Measurements from ENCODE around the gene ASB18.

The ASB18 gene

DNA sequence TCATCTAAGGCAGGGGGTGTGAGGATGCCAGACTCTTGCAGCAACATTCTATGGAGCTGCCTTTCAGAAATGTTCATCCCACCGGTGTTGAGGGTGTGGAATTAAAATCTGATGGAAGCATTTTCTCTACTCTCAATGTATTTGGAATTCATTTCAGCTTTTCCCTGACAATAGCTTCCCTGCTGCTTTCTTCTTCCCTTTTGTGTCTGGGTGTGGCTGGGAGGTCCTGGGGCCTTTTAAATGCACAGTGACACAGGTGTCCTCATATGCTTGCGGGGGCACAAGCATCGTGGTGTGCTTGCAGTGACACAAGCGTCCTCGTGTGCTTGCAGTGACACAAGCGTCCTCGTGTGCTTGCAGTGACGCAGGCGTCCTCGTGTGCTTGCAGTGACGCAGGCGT is 43.4 kb upstream of the ASB18 start:
- Histone ChIP-seq H3K9me3 (ENCODE audit: control insufficient read depth, insufficient read depth, low read depth, low read length) (no peaks in the 10 kb centered on the region), H3K4me3 (ENCODE audit: low read depth, low read length) (no peak overlapping the region), H3K36me3 (ENCODE audit: control insufficient read depth in 2 of 2, insufficient read depth in 1 of 2, low read length in 2 of 2) (no peaks in the 10 kb centered on the region), H3K4me1 (ENCODE audit: control insufficient read depth, insufficient read depth, low read length) (no peaks in the 10 kb centered on the region), H3K27ac (ENCODE audit: extremely low read depth, low read depth, low read length) (no peak overlapping the region)
- CTCF ChIA-PET, result interaction anchor here (0.6 to 2.4 kb wide), 2 partner anchors 45 to 528 kb away, joined by 3 to 7 read pairs; no protein-coding TSS in a partner anchor
- POLR2A ChIA-PET, result no interaction called here
- TF ChIP-seq ZNF266 (tag by site-specific recombination; IDR thresholded peaks at IDR 0.05; ENCODE audit: low read depth) (no peak), ZBTB20 (tag by site-specific recombination; IDR thresholded peaks at IDR 0.05) (no peak), ZNF544 (tag by site-specific recombination; IDR thresholded peaks at IDR 0.05) (no peak), ZNF670 (tag by site-specific recombination; IDR thresholded peaks at IDR 0.05; ENCODE audit: low read depth) (no peak), ZBTB17 (tag by site-specific recombination; IDR thresholded peaks at IDR 0.05) (no peak), IKZF3 (tag by site-specific recombination; IDR thresholded peaks at IDR 0.05) (no peak), ZNF677 (tag by site-specific recombination; IDR thresholded peaks at IDR 0.05) (no peak), HOXC10 (CRISPR knock-in tag; IDR thresholded peaks at IDR 0.05) (no peak), SP7 (tag by site-specific recombination; IDR thresholded peaks at IDR 0.05) (no peak), ZNF837 (tag by site-specific recombination; IDR thresholded peaks at IDR 0.05) (no peak)
- TF ChIP-seq, protein P1, sequence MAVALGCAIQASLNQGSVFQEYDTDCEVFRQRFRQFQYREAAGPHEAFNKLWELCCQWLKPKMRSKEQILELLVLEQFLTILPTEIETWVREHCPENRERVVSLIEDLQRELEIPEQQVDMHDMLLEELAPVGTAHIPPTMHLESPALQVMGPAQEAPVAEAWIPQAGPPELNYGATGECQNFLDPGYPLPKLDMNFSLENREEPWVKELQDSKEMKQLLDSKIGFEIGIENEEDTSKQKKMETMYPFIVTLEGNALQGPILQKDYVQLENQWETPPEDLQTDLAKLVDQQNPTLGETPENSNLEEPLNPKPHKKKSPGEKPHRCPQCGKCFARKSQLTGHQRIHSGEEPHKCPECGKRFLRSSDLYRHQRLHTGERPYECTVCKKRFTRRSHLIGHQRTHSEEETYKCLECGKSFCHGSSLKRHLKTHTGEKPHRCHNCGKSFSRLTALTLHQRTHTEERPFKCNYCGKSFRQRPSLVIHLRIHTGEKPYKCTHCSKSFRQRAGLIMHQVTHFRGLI (tag by site-specific recombination; IDR thresholded peaks at IDR 0.05), result no peak
- TF ChIP-seq, protein P2, sequence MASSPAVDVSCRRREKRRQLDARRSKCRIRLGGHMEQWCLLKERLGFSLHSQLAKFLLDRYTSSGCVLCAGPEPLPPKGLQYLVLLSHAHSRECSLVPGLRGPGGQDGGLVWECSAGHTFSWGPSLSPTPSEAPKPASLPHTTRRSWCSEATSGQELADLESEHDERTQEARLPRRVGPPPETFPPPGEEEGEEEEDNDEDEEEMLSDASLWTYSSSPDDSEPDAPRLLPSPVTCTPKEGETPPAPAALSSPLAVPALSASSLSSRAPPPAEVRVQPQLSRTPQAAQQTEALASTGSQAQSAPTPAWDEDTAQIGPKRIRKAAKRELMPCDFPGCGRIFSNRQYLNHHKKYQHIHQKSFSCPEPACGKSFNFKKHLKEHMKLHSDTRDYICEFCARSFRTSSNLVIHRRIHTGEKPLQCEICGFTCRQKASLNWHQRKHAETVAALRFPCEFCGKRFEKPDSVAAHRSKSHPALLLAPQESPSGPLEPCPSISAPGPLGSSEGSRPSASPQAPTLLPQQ (tag by site-specific recombination; IDR thresholded peaks at IDR 0.05), result no peak
- TF ChIP-seq, protein P3, sequence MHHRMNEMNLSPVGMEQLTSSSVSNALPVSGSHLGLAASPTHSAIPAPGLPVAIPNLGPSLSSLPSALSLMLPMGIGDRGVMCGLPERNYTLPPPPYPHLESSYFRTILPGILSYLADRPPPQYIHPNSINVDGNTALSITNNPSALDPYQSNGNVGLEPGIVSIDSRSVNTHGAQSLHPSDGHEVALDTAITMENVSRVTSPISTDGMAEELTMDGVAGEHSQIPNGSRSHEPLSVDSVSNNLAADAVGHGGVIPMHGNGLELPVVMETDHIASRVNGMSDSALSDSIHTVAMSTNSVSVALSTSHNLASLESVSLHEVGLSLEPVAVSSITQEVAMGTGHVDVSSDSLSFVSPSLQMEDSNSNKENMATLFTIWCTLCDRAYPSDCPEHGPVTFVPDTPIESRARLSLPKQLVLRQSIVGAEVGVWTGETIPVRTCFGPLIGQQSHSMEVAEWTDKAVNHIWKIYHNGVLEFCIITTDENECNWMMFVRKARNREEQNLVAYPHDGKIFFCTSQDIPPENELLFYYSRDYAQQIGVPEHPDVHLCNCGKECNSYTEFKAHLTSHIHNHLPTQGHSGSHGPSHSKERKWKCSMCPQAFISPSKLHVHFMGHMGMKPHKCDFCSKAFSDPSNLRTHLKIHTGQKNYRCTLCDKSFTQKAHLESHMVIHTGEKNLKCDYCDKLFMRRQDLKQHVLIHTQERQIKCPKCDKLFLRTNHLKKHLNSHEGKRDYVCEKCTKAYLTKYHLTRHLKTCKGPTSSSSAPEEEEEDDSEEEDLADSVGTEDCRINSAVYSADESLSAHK (tag by site-specific recombination; IDR thresholded peaks at IDR 0.05), result no peak
- TF ChIP-seq, protein P4, sequence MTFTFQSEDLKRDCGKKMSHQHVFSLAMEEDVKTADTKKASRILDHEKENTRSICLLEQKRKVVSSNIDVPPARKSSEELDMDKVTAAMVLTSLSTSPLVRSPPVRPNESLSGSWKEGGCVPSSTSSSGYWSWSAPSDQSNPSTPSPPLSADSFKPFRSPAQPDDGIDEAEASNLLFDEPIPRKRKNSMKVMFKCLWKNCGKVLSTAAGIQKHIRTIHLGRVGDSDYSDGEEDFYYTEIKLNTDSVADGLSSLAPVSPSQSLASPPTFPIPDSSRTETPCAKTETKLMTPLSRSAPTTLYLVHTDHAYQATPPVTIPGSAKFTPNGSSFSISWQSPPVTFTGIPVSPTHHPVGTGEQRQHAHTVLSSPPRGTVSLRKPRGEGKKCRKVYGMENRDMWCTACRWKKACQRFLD (tag by site-specific recombination; IDR thresholded peaks at IDR 0.05), result no peak
- TF ChIP-seq, protein P5, sequence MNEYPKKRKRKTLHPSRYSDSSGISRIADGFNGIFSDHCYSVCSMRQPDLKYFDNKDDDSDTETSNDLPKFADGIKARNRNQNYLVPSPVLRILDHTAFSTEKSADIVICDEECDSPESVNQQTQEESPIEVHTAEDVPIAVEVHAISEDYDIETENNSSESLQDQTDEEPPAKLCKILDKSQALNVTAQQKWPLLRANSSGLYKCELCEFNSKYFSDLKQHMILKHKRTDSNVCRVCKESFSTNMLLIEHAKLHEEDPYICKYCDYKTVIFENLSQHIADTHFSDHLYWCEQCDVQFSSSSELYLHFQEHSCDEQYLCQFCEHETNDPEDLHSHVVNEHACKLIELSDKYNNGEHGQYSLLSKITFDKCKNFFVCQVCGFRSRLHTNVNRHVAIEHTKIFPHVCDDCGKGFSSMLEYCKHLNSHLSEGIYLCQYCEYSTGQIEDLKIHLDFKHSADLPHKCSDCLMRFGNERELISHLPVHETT (tag by site-specific recombination; IDR thresholded peaks at IDR 0.05), result no peak
- TF ChIP-seq, protein P6, sequence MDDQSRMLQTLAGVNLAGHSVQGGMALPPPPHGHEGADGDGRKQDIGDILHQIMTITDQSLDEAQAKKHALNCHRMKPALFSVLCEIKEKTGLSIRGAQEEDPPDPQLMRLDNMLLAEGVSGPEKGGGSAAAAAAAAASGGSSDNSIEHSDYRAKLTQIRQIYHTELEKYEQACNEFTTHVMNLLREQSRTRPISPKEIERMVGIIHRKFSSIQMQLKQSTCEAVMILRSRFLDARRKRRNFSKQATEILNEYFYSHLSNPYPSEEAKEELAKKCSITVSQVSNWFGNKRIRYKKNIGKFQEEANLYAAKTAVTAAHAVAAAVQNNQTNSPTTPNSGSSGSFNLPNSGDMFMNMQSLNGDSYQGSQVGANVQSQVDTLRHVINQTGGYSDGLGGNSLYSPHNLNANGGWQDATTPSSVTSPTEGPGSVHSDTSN (CRISPR knock-in tag; IDR thresholded peaks at IDR 0.05), result no peak
- TF ChIP-seq, protein P7, sequence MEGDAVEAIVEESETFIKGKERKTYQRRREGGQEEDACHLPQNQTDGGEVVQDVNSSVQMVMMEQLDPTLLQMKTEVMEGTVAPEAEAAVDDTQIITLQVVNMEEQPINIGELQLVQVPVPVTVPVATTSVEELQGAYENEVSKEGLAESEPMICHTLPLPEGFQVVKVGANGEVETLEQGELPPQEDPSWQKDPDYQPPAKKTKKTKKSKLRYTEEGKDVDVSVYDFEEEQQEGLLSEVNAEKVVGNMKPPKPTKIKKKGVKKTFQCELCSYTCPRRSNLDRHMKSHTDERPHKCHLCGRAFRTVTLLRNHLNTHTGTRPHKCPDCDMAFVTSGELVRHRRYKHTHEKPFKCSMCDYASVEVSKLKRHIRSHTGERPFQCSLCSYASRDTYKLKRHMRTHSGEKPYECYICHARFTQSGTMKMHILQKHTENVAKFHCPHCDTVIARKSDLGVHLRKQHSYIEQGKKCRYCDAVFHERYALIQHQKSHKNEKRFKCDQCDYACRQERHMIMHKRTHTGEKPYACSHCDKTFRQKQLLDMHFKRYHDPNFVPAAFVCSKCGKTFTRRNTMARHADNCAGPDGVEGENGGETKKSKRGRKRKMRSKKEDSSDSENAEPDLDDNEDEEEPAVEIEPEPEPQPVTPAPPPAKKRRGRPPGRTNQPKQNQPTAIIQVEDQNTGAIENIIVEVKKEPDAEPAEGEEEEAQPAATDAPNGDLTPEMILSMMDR (tag by site-specific recombination; IDR thresholded peaks at IDR 0.05), result no peak
